Loucy (cell line): ENCODE measurements around the gene MAP4K1.

Source experiments
- H2AFZ ChIP-seq: fragments of 200-600 bp; sonication (generic); 2 replicates; pipeline ENCODE4 v1.6.0; 2016; ENCODE audit warnings: antibody characterized with exemption, mild to moderate bottlenecking, low read length, moderate library complexity
- H3F3A ChIP-seq: fragments of 200-600 bp; 2 replicates; pipeline ENCODE4 v1.6.0; 2016; ENCODE audit warnings: antibody characterized with exemption, low read depth, mild to moderate bottlenecking
- H3K27me3 ChIP-seq: fragments of 200-600 bp; sonication (generic); 2 replicates; pipeline ENCODE4 v1.6.1; 2014; ENCODE audit warnings: low read length, mild to moderate bottlenecking; ENCODE audit not compliant: insufficient read depth, poor library complexity, severe bottlenecking
- H3K36me3 ChIP-seq: fragments of 200-600 bp; sonication (generic); 2 replicates; pipeline ENCODE4 v1.6.1; 2016; ENCODE audit warnings: low read length; ENCODE audit not compliant: insufficient read depth
- H3K4me1 ChIP-seq: fragments of 200-600 bp; sonication (generic); 2 replicates; pipeline ENCODE4 v1.5.1; 2014; ENCODE audit warnings: low read length, mild to moderate bottlenecking; ENCODE audit not compliant: insufficient read depth, poor library complexity, severe bottlenecking
- H3K4me2 ChIP-seq: fragments of 200-600 bp; sonication (generic); 2 replicates; pipeline ENCODE4 v1.6.0; 2014; ENCODE audit warnings: antibody characterized with exemption, low read length, low read depth, mild to moderate bottlenecking; ENCODE audit not compliant: poor library complexity, severe bottlenecking
- H3K4me3 ChIP-seq: fragments of 200-600 bp; sonication (generic); 2 replicates; pipeline ENCODE4 v1.5.1; 2014; ENCODE audit warnings: low read length, mild to moderate bottlenecking, mixed read lengths; ENCODE audit not compliant: poor library complexity, severe bottlenecking
- H3K79me2 ChIP-seq: fragments of 200-600 bp; sonication (generic); 2 replicates; pipeline ENCODE4 v1.6.1; 2014; ENCODE audit warnings: low read length; ENCODE audit not compliant: insufficient read depth
- H3K9ac ChIP-seq: fragments of 200-600 bp; sonication (generic); 2 replicates; pipeline ENCODE4 v1.6.0; 2014; ENCODE audit warnings: mild to moderate bottlenecking, low read depth, low read length, moderate library complexity; ENCODE audit not compliant: poor library complexity, severe bottlenecking
- H3K9me2 ChIP-seq: fragments of 200-600 bp; sonication (generic); replicated peaks from 2 replicates; pipeline ENCODE4 v1.6.1; 2016; ENCODE audit warnings: low read depth, low read length, mixed read lengths
- H3K9me3 ChIP-seq: fragments of 200-600 bp; sonication (generic); 2 replicates; pipeline ENCODE4 v1.6.1; 2014; ENCODE audit warnings: mild to moderate bottlenecking, antibody characterized with exemption, low read length, low read depth; ENCODE audit not compliant: insufficient read depth
- H4K20me1 ChIP-seq: fragments of 200-600 bp; sonication (generic); 2 replicates; pipeline ENCODE4 v1.6.0; 2014; ENCODE audit warnings: antibody characterized with exemption, low read length, mild to moderate bottlenecking; ENCODE audit not compliant: insufficient read depth, poor library complexity, severe bottlenecking
- EZH2phosphoT487 ChIP-seq: fragments of 200-600 bp; IDR thresholded peaks from 2 replicates; pipeline ENCODE4 v1.6.1; 2018; ENCODE audit warnings: antibody characterized with exemption, mild to moderate bottlenecking, moderate library complexity, borderline replicate concordance
- TF ChIP-seq, protein P1 (sequence below): fragments of 200-600 bp; sonication (generic); conservative IDR thresholded peaks from 2 replicates; pipeline ENCODE4 v1.5.1; 2014; ENCODE audit warnings: mild to moderate bottlenecking, antibody characterized with exemption, low read length

MAP4K1 gene

DNA sequence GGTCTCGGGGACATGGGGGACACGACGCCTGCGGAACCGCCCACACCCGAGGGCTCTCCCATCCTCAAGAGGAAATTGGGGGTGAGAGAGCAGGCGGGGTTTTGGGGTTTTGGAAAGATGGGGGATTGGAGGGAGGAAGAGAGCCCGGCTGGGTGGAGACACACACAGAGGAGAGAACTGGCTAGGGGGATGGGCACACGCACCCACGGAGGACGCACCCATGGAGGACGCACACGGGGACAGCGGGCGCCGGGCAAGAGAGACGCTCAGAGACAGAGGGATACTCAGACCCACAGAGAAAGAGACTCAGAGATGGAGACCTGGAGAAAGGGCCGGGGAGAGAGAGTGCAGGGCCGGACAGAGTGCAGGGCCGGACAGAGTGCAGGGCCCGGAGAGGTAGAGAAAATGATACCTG lies 52.1 kb downstream of the MAP4K1 start:
- no peaks in the 10 kb centered on the region for H3K4me1 ChIP-seq
- no peaks in the 10 kb centered on the region for H4K20me1 ChIP-seq
- H3K9ac ChIP-seq: no peak overlapping the region
- TF ChIP-seq EZH2phosphoT487: no peak
- TF ChIP-seq, protein P1, sequence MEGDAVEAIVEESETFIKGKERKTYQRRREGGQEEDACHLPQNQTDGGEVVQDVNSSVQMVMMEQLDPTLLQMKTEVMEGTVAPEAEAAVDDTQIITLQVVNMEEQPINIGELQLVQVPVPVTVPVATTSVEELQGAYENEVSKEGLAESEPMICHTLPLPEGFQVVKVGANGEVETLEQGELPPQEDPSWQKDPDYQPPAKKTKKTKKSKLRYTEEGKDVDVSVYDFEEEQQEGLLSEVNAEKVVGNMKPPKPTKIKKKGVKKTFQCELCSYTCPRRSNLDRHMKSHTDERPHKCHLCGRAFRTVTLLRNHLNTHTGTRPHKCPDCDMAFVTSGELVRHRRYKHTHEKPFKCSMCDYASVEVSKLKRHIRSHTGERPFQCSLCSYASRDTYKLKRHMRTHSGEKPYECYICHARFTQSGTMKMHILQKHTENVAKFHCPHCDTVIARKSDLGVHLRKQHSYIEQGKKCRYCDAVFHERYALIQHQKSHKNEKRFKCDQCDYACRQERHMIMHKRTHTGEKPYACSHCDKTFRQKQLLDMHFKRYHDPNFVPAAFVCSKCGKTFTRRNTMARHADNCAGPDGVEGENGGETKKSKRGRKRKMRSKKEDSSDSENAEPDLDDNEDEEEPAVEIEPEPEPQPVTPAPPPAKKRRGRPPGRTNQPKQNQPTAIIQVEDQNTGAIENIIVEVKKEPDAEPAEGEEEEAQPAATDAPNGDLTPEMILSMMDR: no peak
- no peaks in the 10 kb centered on the region for H3K27me3 ChIP-seq
- H3K36me3 ChIP-seq: no peaks in the 10 kb centered on the region
- no peaks in the 10 kb centered on the region for H3K9me3 ChIP-seq
- no peaks in the 10 kb centered on the region for H3K79me2 ChIP-seq
- H3K4me3 ChIP-seq: no peak overlapping the region
- H3F3A ChIP-seq: no peaks in the 10 kb centered on the region
- H3K9me2 ChIP-seq: no peaks in the 10 kb centered on the region
- no peak overlapping the region for H3K4me2 ChIP-seq
- H2AFZ ChIP-seq: no peak overlapping the region

DNA sequence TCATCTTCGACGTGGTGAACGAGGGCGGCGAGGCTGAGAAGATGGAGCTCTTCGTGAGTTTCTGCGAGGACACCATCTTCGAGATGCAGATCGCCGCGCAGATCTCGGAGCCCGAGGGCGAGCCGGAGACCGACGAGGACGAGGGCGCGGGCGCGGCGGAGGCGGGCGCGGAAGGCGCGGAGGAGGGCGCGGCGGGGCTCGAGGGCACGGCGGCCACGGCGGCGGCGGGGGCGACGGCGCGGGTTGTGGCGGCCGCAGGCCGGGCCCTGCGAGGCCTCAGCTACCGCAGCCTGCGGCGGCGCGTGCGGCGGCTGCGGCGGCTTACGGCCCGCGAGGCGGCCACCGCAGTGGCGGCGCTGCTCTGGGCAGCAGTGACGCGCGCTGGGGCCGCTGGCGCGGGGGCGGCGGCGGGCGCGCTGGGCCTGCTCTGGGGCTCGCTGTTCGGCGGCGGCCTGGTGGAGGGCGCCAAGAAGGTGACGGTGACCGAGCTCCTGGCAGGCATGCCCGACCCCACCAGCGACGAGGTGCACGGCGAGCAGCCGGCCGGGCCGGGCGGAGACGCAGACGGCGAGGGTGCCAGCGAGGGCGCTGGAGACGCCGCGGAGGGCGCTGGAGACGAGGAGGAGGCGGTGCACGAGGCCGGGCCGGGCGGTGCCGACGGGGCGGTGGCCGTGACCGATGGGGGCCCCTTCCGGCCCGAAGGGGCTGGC lies 52.6 kb downstream of the MAP4K1 start:
- no peaks in the 10 kb centered on the region for H3K9me3 ChIP-seq
- no peak overlapping the region for H2AFZ ChIP-seq
- TF ChIP-seq EZH2phosphoT487: no peak
- TF ChIP-seq, protein P1: no peak
- no peaks in the 10 kb centered on the region for H3K27me3 ChIP-seq
- no peaks in the 10 kb centered on the region for H3F3A ChIP-seq
- H4K20me1 ChIP-seq: no peaks in the 10 kb centered on the region
- H3K4me3 ChIP-seq: no peak overlapping the region
- H3K9me2 ChIP-seq: no peaks in the 10 kb centered on the region
- no peaks in the 10 kb centered on the region for H3K36me3 ChIP-seq
- no peaks in the 10 kb centered on the region for H3K4me1 ChIP-seq
- no peak overlapping the region for H3K9ac ChIP-seq
- H3K4me2 ChIP-seq: no peak overlapping the region
- no peaks in the 10 kb centered on the region for H3K79me2 ChIP-seq

GRCh38 chr19:38563475-38563874 lies 54.3 kb downstream of the MAP4K1 start:
- H3K9me3 ChIP-seq: no peaks in the 10 kb centered on the region
- H4K20me1 ChIP-seq: no peaks in the 10 kb centered on the region
- H3K36me3 ChIP-seq: no peaks in the 10 kb centered on the region
- no peak overlapping the region for H3K4me2 ChIP-seq
- H3K4me3 ChIP-seq: no peak overlapping the region
- no peak overlapping the region for H2AFZ ChIP-seq
- no peaks in the 10 kb centered on the region for H3K4me1 ChIP-seq
- H3F3A ChIP-seq: no peaks in the 10 kb centered on the region
- TF ChIP-seq EZH2phosphoT487: no peak
- TF ChIP-seq, protein P1: no peak
- H3K27me3 ChIP-seq: no peaks in the 10 kb centered on the region
- no peak overlapping the region for H3K9ac ChIP-seq
- H3K9me2 ChIP-seq: no peaks in the 10 kb centered on the region
- no peaks in the 10 kb centered on the region for H3K79me2 ChIP-seq
